ELR (cell line): ENCODE measurements around the gene ADAM12.
A peak's percentile ranks its signal among the peaks of the same experiment; 100 is the strongest.

Experiments used
- DNase-seq: peaks from one replicate; pipeline ENCODE4 v3.0.0-alpha.2; 2015; ENCODE audit warnings: low read depth

Gene ADAM12

DNA sequence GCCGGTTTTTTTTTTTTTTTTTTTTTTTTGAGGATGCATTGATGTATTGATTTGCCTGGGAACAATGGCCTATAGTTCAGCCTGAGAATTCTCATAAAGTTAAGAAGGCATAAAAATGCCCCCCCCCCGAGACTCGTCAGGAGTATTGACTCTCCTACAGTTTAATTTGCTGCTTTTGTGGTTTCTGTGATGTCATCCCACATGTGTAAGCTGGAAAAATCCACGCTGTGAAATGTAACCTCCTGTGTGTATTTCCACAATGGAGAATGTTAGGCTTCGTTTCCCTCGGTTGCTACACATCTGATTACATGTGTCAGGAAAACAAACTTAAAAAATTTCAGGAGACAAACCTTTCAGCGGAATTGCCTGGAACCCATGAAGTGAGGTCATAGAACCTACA lies 374.0 kb downstream of the ADAM12 start:
- DNase-seq: peak; percentile 37

DNA sequence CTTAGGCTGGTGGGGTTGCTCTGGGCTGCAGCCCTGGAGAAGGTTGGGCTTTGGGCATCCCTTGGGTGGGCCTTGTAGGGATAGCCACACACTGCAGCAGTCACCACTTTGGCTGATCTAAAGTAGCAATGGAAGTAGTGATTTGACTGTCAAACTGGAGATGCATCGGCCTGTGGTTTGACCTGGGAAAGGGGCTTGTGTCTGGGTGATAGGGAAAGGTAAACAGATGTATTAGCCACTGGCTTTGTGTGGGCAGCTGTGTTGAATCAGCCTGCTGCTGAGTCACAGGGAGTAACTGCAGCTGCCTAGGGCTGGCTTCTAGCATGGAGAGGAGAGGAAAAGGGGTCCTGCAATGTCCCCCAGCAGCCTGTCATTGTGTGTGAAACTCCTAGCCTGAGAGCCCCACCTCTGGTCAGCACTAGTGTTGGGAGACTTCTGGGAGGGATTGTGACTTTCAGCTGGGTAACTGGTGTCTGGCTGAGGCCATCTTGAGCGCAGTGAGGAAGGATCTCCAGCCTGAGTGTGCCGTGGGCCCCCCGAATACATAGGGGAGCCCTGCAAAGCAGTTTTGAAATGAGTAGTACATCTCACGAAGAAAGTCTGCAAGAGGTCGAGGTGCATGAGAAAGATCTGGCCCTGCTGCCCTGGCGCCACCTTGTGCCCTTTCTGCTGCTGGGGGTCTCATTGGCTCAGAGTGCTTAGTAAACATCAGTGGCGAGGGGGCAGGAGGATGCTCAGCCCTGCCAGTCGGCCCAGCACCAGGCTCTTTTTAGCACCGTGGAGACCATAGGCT lies 374.6 kb downstream of the ADAM12 start:
- peak; percentile 82 for DNase-seq

GRCh38 chr10:126012485-126012884 lies 375.8 kb downstream of the ADAM12 start:
- DNase-seq: peak; percentile 49

DNA sequence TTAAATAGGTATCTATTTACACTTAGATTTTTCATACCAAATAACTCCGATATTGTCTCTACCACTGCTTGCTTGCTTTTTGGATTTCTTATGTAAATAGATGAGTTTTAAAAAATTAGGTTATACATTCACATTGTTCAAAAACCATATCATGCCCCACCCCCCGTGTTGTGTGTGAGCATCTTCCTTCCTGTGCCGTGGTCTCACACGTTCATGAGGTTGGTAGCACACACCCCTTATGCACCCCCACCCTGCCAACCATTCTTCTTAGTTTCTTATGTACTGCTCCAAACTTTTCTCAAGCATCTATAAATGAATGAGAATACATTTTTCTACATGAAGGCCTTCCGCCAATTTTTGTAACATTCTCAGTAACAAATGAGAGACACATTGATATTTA lies 376.3 kb downstream of the ADAM12 start:
- no peak for DNase-seq

DNA sequence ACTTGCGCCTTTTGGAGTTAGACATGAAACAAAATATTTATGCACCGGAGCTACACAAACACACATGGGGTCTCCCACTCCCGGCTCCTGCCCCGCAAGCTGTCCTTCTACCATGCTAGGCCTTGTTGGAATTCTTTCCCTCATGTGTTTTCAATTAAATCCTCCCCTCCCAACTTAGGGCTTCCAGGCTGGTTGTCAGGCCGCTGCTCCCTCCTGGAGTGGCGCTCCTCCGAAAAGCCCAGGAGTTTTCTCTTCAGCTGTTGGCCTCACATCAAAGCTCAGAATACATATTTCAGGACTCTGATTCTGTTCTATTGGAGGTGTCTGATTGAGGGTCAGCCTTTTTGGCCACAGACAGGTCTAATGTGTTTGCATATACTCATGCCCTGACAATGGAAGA lies 378.6 kb downstream of the ADAM12 start:
- DNase-seq: no peak

- no peak for DNase-seq
These were observed 381.4 kb downstream of the ADAM12 start for GRCh38 chr10:126006906-126007305.

- DNase-seq: no peak
These were observed 382.0 kb downstream of the ADAM12 start for GRCh38 chr10:126006264-126006663.

DNA sequence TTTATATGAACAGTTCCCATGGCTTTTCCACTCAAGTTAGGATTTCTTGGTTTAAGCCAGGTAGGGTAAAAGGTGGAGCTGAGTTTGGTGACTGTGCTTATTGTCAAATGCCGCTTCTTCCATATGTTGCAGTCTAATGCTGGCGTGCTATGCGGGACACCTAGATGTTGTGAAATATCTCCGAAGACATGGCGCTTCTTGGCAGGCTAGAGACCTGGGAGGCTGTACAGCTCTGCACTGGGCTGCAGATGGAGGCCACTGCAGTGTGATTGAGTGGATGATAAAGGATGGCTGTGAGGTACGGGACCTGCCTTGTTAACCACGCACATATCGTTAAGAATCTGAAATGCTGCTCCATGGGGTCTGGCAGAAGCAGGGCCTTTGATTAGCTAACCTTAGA lies 383.5 kb downstream of the ADAM12 start:
- no peak for DNase-seq

GRCh38 chr10:126001576-126001975 lies 386.7 kb downstream of the ADAM12 start:
- DNase-seq: peak; percentile 61

DNA sequence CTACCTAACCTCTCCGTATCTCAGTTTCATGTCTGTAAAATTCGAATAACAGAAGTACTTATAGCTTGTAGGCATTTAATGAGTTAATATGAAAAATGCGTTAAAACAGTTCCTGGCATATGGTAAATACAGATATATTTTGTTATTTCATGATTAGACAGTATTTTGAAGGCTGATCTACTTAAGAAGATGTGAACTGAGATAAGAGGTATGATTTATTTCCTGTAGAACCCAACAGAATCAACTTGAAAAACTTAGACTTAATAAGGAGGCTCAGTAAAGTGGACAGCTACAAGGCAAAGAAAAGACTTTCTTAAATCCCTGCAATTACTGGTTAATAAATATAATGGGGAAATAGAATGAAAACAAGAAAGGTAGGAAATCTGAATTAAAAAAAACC lies 388.6 kb downstream of the ADAM12 start:
- DNase-seq: no peak

- DNase-seq: no peak
These were observed 390.7 kb downstream of the ADAM12 start for GRCh38 chr10:125997586-125997985.

- DNase-seq: no peak
These were observed 392.5 kb downstream of the ADAM12 start for GRCh38 chr10:125995726-125996304.

GRCh38 chr10:125994601-125995000 lies 393.7 kb downstream of the ADAM12 start:
- no peak for DNase-seq

DNA sequence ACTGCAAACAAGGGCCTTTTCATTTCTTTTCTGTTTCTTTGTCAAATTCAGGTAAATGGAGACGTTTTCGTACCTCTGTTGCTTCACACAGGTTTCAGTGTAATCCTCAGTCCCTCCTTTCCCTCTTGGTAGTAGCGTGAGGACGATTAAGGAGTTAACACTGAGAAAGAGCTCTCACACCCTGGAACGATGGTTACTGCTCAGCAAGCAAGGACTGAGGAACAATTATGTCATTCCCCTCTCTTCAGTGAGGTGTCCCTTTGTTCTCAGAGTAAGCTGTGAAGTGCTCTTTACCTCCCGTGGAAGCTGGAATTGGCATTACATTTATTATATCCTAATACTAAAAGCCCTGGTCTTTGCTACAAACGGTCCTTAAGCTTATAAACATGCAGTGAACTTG lies 396.0 kb downstream of the ADAM12 start:
- no peak for DNase-seq

DNA sequence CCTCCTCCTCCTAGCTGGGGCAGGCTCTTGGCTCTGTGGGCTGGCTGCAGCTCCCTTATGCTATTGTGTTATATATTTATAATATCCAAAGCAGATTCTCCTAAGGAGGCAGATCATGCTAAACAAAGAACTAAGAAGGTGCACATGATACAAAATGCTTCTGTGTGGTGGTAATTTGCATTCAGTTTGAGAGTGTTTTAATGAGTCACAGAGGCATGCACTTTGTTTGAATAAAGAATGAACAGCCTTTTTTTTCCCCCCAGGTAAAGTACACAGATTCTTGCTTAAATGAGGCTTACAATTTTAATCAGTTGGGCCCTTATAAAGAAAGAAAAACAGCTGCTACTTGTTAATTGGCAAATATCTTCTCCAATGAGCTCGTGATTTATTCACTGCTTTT lies 396.9 kb downstream of the ADAM12 start:
- no peak for DNase-seq

GRCh38 chr10:125990974-125991373 lies 397.3 kb downstream of the ADAM12 start:
- DNase-seq: no peak

GRCh38 chr10:125989791-125990190 lies 398.5 kb downstream of the ADAM12 start:
- no peak for DNase-seq

- no peak for DNase-seq
These were observed 402.6 kb downstream of the ADAM12 start for GRCh38 chr10:125985557-125986240.

DNA sequence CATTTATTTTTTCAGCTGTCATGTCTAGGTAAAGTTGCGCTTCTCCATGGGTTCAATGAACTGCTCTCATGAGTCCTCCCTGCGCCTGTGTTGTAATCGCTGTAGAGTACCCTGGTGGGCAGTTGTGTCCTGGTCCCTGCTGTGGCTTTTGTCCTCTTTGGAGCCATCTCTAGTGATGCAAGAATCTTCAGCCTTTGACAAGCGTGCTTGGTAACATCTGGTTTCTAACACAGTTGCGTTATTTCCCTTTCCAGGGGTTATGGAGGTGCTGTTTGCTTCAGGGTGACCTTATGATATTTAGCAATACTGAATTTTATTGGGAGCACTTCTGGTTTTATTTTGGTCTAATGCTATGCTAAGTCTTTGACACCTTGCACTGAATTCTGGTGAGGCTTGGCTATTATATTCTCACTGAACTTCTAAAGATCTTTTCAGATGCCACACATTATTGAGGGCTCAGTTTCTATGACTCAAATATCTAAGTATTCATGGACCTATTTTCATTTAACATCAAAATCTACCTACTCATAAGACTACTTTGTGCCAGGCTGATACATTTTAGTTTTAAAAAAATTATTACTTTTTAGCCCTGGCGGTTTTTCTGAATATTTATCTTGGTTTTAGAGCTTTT lies 403.3 kb downstream of the ADAM12 start:
- no peak for DNase-seq

DNA sequence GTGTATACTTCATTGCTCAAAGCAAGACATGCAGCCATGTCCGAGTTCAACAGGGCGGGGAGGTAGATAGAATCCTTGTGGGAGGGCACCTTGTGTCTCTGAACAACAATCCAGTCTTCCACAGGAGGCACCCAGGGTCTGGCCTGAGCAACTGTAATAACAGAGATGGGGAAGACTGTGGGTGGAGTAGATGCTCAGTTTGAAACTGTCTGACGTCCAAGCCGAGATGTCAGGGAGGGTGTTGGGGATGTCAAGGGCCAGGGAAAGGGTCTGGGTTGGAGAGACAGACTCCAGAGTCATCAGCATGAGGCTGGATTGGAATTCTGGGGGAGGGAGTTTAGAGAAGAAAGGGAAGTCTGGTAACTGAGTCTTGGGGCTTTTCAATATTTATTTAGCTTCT lies 403.9 kb downstream of the ADAM12 start:
- DNase-seq: no peak

DNA sequence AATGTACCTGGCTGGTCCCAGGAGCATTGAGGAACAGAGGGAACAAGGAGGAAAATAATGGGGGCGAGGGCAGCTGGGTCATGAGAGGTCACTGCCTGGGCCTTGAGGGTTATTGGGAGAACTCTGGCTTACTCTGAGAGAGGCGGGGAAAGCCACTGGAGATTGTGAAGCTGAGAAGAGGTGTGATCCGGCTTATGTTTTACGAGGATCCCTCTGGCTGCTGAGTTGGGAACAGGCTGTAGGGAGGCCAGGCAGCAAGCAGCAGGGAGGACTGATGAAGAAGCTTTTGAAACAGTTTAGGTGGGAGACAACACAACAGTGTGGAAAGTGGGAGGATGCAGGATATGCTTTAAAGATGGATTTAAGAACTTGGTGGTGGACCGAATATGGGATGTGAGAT lies 404.6 kb downstream of the ADAM12 start:
- DNase-seq: no peak

- DNase-seq: no peak
These were observed 405.1 kb downstream of the ADAM12 start for GRCh38 chr10:125983161-125983560.
